Activated naive CD8-positive, alpha-beta T cell treated with anti-CD3 and anti-CD28 coated beads, Interleukin-2, amount 50 U/mL, for 16 hours (primary cell): Measurements from ENCODE around the gene PTDSS2.
"Not testable (repeated sequence)": the region's sequence is repeated elsewhere in the genome, so short reads cannot be mapped to it uniquely, and the experiment has no call there.

Experiments used
- DNase-seq: peaks from one replicate; pipeline ENCODE4 v3.0.0-alpha.2; 2020; ENCODE audit warnings: low read depth, low spot score

PTDSS2 gene

DNA sequence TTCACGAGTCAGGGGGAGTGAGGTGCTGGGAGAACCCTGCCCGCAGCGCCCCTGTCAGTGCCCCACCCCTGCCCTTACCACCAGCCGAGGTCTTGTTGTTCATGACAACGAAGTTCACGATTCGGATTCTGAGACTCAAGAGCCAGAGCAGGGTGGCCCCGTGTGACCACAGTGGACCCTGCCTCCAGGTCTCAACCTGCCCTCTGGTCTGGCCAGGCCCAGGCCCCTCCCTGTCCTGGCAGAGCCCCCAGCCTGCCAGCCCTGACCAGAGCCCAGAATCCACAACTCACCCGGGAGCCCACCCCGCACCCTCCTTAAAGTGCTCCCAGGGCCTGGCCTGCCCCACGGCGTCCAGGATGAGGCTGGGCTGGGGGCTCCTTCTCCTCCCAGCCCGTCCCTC, 18.2 kb upstream of the PTDSS2 start:
- DNase-seq, result no peak

DNA sequence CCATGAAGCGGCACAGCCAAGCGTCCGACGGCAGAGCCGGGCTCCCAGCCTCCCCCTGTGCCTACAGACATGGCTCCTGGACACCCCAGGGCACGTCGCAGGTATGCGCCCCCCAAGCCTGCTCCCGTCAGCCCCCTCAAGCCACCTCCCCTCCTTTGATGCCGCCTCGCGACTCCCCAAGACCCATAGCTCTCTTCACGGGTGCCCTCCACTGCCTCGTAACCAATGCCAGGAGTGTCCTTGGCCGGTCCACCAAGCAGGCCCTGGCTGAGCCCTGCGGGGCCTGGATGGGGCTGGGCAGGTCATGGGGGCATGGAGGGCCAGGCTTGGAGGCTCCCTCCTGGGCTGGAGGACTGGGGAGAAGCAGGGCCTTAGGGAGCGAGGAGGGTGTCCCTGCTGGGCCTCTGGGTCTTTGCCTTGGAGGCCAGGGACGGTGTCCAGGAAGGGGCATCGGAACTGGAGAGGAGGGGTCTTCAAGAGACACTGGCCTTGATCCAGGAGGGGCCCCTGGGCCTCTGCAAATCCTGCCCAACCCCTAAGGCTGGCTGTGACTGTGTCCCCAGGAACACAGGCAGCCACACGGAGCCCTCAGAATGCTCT, 17.5 kb upstream of the PTDSS2 start:
- no peak for DNase-seq

DNA sequence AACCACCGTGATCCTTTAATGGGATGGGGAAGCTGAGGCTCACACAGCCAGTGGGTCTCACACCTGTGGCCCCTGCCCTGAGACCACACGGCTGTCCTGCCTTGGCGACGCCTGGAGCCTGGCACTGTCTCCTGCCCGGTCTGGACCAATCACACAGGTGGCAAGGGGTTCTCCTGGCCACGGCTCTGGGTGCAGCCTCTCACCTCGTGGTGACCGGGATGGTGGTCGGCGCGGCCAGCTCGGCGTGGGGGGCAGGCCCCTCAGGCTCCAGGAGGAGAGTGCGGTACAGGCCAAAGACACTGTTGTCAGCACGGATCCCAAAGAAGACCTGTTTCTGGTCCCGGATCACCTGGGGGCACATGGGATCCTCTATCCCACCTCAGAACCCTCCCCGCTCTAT, 17.0 kb upstream of the PTDSS2 start:
- no peak for DNase-seq

- no peak for DNase-seq
Observed at GRCh38 chr11:433641-434040, 16.4 kb upstream of the PTDSS2 start.

GRCh38 chr11:434496-434895, 15.6 kb upstream of the PTDSS2 start:
- no peak for DNase-seq

DNA sequence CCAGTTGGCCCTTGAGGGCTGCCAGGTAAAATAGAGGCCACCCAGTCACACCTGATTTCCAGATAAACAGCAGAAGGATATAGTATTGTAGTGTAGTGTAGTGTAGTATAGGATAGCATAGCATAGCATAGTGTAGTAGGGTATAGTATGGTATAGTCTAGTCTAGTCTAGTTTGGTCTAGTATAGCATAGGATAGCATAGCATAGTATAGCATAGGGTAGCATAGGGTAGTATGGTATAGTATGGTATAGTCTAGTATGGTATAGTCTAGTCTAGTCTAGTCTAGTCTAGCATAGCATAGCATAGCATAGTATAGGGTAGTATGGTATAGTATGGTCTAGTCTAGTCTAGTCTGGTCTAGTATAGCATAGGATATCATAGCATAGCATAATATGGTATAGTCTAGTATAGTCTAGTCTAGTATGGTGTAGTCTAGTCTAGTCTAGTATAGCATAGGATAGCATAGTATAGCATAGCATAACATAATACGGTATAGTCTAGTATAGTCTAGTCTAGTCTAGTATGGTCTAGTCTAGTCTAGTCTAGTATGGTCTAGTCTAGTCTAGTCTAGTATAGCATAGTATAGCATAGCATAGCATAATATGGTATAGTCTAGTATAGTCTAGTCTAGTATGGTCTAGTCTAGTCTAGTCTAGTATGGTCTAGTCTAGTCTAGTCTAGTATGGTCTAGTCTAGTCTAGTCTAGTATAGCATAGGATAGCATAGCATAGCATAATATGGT, 14.9 kb upstream of the PTDSS2 start:
- DNase-seq, result not testable (repeated sequence)

- no peak for DNase-seq
Observed at GRCh38 chr11:437228-437870, 12.7 kb upstream of the PTDSS2 start.

DNA sequence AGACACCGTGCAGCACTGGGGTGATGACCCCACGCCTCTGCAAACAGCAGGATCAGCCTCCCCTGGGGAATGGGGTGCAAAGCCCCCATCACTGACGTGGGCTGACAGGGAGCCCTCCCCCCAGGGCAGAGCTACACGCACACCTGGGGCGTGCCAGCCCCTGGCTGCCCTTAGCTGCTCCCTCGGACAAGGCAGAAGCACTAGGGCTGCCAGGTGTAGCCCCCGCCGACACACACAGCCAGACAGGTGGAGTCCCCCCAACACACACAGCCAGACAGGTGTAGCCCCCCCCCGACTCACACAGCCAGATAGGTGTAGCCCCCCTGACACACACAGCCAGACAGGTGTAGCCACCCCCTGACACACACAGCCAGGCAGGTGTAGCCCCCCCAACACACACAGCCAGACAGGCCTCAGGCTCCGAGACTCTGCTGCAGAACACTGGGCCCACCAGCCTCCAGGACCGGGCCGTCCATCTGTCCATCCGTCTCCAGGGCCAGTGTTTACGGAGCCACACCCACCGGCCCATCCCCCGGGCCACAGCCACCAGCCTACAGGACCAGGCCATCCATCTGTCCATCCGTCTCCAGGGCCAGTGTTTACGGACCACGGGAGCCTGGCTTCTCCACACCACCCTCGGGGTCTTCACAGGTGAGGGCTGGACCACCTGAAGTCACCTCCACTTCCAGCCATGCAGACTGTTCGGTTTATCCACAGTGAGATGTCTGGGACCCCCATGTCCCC, 11.8 kb upstream of the PTDSS2 start:
- DNase-seq, result no peak

DNA sequence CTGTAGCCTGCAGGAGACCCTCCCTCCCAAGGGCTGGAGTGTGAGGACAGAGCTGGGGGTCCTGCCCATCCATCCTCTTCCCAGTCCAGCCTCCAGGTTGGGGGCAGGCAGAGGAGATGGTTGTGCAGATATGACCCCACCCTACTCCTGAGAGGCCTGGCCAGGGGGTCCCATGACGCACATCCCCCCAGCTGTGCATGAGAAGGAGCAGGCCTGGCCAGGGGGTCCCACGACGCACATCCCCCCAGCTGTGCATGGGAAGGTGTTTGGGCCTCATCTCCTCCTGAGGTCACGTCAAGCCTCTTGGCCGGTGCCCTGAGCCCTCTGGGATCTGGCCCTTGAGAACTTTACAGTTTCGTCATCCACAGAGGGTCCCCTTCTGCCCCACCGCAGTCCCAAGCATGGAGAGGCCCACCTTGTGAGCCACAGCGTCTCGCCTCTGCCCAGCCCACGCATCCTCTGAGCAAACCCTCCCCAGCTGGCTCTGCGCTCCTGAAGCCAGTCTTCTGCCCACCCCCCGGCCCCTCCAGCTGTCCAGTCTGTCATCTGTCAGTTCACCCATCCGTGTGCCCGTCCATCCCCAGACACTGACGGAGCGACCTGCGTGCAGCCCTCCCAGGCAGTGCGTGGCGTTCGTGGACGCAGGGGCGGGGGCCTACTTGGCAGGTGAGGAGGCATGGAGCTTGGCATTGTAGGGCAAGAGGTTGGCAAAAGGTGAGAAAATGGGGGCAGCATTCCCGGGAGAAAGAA, 10.6 kb upstream of the PTDSS2 start:
- no peak for DNase-seq

DNA sequence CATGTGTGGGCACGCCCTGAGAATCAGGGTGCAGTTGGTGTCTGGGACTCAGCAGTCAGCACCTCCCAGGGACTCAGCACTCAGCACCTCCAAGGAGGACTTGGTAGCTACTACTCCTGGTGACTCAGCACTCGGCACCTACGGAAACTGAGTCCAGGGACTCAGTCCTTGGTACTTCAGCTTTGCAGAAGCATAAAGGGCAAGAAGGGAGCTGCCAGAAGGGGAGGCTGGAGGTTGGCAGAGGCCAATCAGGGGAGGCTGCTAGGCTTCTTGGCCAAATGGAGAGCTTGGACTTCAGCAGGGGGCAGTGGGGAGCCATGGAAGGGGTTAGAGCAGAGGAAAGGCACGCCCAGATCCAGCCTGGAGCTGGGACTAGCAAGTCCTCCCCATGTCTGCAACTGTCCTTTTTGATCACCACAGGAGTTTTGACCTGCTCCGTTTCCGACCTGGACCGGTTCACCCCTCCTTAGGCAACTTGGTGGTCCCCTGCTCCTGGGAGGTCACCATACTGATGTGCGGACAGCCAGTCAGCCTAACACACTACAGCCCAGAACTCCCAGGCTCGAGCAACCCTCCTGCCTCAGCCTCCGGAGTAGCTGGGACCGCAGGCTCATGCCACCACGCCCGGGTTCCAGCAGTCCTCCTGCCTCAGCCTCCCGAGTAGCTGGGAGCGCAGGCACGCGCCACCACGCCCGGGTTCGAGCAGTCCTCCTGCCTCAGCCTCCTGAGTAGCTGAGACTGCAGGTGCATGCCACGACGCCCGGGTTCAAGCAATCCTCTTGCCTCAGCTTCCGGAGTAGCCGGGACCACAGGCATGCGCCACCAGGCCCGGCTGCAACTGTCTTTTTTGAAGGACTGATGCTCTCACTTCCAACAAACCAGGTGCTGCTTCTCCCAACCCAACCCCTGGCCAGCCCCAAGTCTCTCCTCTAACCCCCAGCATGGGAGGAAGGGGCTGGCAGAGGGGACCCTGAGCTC, 9.7 kb upstream of the PTDSS2 start:
- no peak for DNase-seq

DNA sequence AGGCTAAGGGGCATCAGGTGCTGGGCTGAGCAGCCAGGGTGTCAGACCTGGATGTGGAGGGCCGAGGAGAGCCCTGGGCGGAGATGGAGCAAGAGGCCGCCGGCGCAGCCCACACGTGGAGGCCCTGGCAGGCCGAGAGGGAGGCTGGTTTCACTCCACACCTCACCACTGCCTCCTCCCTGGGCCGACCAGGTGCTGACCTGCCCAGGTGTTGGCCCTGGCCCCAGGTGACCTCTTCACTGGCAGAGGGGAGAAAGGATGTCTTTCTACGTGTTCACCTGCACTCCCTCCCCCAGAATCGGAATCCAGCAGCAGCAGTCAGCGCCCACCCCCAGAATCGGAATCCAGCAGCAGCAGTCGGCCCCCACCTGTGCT, 9.0 kb upstream of the PTDSS2 start:
- no peak for DNase-seq

- peak; percentile 30 for DNase-seq
Observed at GRCh38 chr11:441418-442274, 8.4 kb upstream of the PTDSS2 start, which contains the start of gene ANO9. Gene ANO9 (minus strand): TSS chr11:442011. CDS start chr11:441926, 85 bp downstream.

DNA sequence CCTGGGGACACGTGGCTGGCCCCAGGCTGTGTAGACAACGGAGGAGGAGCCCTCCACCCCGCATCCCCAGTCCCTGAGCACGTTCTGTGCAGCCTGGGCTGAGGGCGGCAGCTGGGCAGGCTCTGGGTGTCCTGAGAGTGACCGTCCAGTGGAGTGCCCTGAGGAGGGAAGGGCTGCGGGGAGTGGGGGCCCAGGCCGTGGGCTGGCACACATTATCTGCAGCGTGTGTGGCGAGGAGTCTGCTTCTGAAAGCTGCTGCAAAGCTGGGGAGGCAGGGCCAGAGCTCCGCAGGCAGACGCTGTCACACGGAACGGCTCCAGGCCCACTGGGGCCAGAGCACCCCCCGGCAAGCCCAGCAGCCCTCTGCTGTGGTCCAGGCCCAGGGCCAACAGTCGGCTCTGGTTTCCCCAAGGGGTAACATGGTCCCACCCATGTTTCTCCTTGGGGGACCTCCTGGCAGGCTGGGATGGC, 7.4 kb upstream of the PTDSS2 start:
- DNase-seq, result no peak

GRCh38 chr11:443542-444199, 6.4 kb upstream of the PTDSS2 start:
- no peak for DNase-seq

- DNase-seq, result no peak
Observed at GRCh38 chr11:444396-445144, 5.5 kb upstream of the PTDSS2 start.

DNA sequence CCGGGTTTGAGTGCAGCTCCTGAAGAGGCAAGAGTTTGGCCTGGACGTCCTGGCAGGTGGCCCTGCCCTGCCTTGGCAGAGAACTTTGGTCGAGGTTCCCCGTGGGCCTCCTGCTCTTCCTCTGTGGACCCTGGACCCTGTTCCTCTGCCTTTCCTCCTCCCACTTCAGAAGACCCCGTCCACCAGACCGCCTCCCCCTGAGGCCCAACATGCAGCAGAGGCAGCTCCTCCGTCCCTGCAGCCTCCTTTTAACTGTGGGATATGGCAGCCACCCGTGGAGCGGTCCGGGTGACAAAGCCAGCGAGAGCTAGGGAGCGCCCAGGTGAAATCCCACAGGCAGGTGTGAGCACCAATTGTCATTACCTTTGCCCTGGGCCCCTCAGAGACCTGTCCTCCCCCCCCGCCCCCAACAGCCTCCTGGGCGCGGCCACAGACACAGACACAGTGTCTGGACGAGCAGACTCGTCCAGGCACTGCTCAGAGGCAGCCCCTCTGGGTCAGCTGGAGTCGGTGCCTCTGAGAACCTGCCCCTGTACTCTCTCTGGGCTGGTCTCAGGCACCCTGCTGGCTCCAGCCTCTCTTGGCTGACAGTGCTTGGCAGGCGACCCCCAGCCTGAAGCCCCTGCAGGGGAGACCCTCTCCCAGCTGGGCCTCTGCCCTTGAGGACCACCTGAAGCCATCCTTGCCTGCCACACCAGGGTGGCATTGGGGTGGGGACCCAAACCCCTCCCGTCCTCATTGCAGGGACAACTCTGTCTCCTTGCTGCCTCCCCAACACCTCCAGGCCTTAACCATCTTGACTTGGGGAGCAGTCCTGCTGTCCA, 4.1 kb upstream of the PTDSS2 start:
- DNase-seq, result no peak

DNA sequence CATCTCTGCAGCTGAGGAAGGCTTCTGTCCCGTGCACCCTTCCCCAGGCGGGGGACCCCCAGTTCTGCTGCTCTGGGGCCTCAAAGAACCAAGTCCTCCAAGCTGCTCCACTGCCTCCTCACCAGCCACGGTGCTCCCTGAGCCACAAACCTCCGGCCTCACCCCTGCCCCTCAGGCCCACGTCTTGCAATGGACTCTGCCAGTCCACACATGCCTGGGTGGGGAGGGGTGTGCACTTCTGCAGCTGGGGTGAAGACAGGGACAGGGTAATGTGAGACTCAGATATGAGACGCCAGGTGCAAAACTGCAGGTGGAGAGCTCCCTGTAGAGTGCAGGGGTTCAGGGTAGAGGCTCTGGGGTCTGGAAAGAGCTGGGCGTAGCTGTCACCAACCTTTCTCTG, 3.2 kb upstream of the PTDSS2 start:
- no peak for DNase-seq
